ENCODE results near the gene MEF2A.
"Not testable (repeated sequence)": the region's sequence is repeated elsewhere in the genome, so short reads cannot be mapped to it uniquely, and the experiment has no call there.

The MEF2A gene

DNA sequence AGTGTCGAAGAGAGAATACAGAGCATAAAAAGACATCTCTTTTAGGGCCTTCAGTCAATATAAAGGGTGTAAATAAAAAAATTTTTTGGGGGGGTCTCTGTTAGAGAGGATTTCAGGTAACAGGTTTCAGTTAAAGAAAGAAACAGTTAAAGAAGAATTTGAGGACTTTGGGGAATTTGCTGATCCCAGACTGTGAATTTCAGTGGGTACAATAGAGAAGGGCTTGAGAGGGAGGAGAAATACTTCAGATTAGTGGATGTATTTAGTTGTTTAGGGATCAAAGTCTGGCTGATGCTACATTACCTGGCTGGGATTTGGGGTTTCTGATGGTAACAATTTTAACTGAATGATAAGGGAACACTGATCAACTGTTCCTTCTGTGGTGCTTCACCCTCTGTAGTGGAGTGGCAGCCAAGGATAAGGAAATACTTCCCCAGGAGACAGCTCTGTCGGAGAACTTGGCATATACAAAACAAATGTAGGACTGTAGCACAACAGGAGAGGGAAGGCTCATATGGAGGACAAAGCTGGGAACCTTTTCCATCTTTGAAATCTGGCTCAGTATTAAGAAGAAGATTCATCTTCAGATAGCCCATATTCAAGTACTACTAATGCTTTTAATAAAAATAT is 79.2 kb downstream of the MEF2A start:
- DNase-seq (ENCODE audit: low read depth in 1 of 2, low spot score in 1 of 2): no peak

DNA sequence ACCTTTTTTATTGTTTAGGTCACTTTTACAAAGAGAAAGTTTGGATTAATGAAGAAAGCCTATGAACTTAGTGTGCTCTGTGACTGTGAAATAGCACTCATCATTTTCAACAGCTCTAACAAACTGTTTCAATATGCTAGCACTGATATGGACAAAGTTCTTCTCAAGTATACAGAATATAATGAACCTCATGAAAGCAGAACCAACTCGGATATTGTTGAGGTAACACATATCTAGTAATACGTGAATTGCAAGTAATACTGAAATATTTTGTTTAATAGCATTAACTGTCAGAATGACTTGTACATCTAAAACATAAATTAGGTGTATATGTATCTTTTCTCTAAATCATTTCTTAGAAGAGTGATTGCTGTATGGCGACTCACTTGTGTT is 79.8 kb downstream of the MEF2A start:
- DNase-seq (ENCODE audit: low read depth in 1 of 2, low spot score in 1 of 2): no peak

DNA sequence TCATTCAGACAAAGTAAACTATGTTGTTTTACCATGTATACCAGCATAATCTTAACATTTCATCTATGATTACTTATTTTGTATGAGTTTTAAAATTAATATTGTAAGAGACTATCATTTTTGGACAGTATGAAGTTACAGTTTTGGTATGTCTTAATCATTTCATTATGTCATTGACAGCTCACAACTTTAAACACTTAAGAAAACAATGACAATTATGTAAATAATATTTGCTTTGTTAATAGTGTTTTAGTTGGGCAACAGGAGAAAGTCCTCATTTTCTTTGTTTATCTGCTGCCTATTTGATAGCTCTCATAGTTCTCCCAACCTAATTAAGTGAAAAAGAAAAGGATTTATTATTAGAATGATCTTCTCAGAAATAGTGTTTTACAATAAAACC is 80.2 kb downstream of the MEF2A start:
- DNase-seq (ENCODE audit: low read depth in 1 of 2, low spot score in 1 of 2): no peak

DNA sequence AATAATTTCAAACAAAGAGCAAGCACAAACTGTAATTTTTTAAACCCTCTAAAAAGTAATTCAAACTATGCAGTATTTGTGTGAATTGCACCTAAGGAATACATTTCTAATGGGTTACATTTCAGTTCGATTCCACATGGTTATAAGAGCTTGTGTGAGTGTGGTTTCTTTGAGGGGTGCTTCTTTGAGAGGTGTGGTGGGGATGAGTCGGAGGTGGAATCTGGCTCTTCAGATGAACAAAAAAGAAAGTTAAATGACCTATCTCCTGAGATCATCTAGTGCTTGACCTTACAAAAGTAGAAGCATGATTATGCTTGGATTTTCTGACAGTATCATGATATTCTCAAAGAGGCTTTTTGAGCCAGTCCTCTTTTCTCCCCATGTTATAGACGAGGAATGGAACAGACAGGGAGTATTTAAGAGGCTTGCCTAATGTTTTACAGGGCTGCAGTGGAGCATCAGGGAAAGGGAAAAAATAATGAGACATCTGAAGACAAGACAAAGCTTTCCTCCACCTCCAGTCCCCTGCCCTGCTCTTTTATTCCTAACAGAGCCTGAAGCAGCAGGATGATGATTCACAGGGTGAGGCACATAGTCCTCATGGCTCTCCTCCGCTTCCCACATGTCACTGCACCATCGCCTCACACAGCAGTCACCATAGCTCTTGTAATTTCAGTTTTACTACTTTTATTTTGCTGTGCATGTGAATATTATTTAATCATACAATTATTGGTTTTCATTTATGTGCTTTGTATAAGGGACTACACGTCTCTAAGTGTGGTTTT is 85.4 kb downstream of the MEF2A start:
- DNase-seq (ENCODE audit: low read depth in 1 of 2, low spot score in 1 of 2): no peak

DNA sequence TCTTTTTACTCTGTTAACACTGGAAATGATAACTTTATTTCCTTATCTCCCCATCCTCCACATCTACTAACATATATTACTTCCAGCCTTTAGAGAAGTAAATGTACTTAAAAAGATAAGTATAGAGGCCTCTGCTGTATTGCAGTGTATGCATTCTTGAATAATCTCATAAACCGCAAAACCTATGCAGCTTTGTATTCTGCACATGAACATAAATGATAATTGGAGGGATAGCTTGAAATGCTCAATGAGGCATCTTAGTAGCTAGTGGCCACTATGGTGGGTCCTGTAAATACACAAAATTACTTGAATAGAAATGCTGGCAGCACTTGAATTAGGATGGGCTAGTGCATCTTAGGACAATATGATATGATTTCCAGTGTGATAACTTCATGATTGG is 90.4 kb downstream of the MEF2A start:
- DNase-seq (ENCODE audit: low read depth in 1 of 2, low spot score in 1 of 2): no peak

DNA sequence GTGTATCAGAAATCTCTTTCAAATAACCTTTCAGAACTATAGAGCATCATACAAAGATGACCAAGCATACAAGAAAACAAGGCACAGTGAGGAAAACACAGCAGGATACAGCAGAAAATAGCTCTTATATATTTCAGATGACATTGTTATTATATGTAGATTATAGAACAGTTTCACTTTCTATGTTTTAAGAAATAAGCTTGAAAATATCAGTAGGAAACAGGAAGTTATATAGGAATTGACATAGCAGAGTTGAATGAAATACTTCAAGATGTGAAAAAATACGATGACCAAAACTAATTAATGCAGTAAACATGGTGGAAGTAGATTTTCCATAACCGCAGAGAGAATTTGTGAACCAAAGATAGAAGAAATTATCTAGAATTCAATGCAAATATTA is 92.2 kb downstream of the MEF2A start:
- DNase-seq (ENCODE audit: low read depth in 1 of 2, low spot score in 1 of 2): no peak

DNA sequence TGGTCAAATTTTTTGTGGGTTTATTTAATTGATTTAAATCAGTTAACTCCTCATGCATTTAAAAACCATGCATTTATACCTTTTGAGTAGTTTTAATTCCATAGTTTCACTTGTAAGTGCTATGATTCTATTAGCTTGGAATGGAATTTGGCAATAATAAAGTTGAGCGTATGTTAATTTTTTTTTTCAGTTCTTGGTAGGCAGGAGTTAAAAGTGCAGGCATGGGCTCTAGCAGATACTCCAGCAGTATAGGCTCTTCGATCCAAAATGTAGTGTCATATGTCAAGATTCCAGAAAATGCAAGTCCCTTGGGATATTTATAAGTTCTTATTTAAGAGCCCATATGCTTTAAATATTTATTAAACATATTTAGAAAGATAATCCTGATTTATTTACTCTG is 97.1 kb downstream of the MEF2A start:
- no peak for DNase-seq (ENCODE audit: low read depth in 1 of 2, low spot score in 1 of 2)

DNA sequence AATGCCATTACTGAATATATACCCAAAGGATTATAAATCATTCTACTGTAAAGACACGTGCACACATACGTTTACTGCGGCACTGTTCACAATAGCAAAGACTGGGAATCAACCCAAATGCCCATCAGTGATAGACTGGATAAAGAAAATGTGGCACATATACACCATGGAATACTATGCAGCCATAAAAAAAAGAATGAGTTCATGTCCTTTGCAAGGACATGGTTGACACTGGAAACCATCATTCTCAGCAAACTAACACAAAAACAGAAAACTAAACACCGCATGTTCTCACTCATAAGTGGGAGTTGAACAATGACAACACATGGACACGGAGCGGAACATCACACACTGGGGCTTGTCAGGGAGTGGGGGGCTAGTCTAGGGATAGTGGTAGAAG is 100.3 kb downstream of the MEF2A start:
- not testable (repeated sequence) for DNase-seq (ENCODE audit: low read depth in 1 of 2, low spot score in 1 of 2)

DNA sequence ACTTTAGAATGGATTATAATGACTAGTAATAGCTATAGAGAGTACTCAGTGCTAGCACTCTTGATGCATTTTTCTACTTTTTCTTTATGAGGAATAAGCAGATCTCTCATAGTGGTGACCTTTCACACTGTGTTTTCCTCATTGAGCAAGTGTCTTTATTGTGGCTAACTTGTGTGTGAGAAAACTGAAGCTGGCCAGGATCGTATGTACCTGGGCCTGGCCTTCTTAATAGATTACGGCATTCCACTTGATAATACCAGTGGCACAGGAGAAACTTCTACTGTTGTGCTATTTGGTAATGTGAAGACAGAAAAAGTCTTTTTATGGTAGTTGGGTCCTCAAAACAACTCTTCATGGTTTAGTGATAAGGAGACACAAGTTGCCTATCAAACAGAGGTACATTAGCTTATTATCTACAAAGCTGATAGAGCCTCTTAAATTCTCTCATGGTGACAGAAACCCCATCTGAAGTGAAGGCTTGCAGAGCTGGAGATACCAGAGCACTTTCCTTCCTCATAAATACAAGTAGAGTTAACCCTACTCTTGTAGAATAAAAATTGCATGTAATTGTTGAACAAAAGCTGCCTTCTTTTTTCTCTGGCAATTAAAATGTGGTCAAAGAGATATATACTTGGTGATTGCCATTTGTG is 102.9 kb downstream of the MEF2A start:
- no peak for DNase-seq (ENCODE audit: low read depth in 1 of 2, low spot score in 1 of 2)

DNA sequence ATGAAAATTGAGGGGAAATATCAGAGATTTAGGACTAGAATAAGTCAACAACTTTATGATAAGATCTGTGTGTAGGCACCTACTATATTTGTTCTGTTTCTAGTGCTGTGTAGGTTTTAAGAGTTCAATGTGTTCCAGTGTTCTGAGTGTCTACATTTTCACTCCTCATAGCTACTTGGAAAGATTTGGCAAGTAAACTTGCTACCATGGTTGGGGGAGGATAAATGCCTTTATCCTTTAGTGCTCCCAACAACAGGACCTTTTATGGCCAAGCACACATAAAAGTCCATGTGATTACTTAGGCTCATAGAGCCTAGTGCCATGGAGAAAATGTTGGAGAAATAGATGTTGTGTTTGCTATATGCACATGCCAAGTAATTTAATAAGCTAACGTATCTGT is 103.5 kb downstream of the MEF2A start:
- DNase-seq (ENCODE audit: low read depth in 1 of 2, low spot score in 1 of 2): no peak

DNA sequence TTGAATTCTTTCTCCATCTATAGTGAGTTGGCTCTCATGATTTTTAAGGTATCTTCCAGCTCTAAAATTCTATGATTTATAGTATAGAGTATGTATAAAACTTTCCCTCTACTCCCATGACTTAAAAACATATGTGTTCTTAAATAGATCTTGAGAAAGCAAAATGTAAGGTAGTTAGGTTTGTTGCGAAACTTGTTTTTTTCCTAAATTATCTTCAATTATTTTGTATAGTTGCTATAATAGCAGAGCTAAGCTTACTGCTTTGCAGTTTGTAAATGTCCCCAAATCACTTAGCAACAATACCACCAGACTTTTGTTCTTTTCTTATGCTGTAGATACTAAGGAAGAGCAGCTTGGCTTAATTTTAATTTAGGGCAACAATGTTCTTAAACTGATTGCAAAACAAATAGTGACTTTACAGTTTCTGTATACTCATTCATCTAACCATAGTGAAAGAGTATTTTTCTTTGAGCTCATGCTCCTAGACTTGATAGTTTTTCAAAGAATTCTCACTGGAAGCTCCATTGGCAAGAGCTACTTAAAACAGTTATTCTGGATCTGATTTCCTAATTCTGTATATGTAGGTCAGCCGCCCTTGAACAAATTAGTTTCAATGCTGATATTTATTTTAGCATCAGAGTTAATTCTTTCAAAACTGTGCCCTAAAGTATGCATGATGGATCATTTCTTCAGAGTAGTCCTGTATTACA is 106.3 kb downstream of the MEF2A start:
- DNase-seq (ENCODE audit: low read depth in 1 of 2, low spot score in 1 of 2): no peak

DNA sequence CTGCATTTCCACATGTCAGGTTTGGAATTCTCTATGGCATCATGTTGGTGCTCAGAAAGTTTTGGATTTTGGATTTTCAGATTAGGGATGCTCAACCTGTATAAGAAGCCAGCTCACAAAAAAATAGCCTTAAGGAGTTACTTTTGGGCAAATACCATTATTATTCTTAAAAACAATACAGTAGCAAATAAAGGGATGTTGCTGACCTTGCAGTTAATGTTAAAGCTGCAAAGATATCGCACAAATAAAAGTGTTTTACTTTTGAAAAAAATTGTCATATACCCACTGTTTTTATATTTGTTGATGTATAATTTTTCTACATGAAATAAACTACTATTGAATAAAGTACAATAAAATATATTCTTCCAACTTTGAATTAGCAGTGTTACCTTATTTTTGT is 107.3 kb downstream of the MEF2A start:
- DNase-seq (ENCODE audit: low read depth in 1 of 2, low spot score in 1 of 2): no peak

DNA sequence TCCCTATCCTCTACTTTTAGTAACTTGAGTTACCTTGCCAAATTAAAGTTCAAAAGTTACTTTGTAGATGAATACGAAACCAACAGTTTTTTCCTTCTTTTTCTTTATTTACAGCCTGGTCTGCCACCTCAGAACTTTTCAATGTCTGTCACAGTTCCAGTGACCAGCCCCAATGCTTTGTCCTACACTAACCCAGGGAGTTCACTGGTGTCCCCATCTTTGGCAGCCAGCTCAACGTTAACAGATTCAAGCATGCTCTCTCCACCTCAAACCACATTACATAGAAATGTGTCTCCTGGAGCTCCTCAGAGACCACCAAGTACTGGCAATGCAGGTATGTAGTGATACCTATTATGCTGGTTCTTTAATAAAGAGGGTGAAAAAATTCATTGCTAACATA is 108.5 kb downstream of the MEF2A start:
- no peak for DNase-seq (ENCODE audit: low read depth in 1 of 2, low spot score in 1 of 2)

DNA sequence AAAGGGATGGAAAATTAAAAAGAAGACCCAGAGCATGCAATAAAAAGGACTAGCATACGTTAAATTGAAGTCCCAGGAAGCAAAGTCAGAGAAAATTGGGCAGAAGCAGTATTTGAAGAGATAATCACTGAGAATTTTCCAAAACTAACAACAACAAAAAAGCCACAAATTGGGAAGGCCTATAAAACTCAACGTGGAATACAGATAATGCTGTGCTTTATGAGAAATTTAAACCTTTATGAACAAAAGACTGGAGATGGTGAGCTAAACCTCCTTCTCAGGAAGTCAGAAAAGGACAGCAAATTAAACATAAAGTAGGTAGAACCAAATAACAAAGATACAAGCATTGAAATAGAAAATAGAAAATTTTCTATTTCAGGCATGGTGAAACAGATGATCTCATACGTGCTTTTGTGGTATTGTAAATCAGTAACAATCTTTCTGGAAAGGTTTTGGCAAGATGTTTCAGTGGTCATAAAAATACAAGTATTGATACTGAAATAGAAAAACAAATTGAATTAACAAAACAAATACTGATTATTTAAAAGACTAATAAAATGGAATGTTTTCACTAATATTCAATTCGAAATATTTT is 111.9 kb downstream of the MEF2A start:
- no peak for DNase-seq (ENCODE audit: low read depth in 1 of 2, low spot score in 1 of 2)

DNA sequence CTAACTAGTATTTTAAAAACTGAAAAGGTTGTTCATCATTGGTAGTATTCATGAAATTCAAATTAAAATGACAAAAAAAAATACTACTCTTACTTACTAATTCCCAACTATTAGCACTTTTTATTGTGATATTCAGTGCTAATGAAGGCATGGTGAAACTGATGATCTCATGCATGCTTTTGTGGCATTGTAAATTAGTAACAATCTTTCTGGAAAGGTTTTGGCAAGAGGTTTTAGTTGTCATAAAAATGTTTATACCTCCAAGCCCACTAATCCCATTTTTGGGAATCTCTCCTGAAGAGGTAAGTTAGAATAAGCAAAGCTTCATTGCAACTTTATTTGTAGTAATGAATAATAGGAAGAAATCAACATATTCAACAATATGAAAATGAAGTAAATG is 114.5 kb downstream of the MEF2A start:
- no peak for DNase-seq (ENCODE audit: low read depth in 1 of 2, low spot score in 1 of 2)

DNA sequence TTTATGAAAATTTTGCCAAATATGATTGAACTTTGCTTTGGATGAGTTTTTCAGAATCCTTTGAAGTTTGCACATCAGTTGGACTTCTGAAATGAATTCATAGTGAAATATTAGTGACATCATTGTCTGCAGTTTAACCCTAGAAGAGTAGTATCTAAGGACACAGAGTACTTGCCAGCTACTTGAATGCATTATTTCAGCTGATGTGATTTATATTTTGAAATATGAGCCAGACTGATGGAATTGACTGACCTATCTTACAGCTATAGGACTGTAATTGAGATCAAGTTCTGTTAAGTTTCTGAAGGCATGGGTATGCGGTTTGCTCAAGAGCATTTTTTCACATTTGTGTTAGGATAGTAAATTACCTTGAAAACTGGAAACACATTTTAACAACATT is 116.2 kb downstream of the MEF2A start:
- no peak for DNase-seq (ENCODE audit: low read depth in 1 of 2, low spot score in 1 of 2)

DNA sequence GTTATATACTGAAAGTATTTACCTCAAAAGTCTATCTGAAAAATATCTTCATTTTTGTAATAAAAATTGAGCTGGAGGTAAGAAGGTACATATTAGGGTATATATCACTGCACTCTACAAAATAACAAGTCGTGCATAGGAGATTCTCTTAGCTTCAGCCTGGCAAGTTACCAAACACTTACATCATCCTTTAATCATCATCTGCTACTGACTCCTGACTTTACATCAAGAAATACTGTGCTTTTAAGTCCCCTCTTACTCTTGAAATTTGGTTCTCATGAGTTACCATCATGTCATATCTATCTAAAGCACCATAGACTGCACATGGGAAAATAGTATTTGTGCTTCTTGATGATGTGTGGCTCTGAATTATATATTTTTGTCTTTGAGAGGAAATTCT is 116.7 kb downstream of the MEF2A start:
- DNase-seq (ENCODE audit: low read depth in 1 of 2, low spot score in 1 of 2): no peak

DNA sequence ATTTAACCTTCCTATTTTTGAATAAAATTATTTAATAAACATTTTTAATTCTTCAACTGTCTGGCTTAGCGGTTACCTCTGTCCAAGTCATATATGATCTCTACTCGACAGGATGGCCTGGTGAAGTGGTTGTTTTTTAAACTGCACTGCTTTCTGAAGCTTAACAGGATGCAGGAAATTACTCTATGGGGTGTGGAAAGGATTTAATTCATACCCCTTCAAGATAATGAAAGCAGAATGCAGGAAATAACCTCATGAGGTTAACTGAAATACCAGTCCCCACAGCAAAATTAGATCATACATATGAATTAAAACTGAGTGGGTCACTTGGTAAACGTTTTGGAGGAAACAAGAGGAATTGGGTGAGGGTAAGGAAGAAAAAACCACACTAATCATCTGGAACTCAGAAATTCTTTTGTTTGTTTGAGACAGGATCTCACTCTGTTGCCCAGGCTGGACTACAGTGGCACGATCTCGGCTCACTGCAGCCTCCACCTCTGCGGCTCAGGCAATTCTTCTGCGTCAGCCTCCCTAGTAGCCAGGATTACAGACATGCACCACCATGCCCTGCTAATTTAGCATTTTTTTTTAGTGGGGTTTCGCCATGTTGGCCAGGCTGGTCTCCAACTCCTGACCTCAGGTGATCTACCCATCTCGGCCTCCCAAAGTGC is 117.4 kb downstream of the MEF2A start:
- no peak for DNase-seq (ENCODE audit: low read depth in 1 of 2, low spot score in 1 of 2)

DNA sequence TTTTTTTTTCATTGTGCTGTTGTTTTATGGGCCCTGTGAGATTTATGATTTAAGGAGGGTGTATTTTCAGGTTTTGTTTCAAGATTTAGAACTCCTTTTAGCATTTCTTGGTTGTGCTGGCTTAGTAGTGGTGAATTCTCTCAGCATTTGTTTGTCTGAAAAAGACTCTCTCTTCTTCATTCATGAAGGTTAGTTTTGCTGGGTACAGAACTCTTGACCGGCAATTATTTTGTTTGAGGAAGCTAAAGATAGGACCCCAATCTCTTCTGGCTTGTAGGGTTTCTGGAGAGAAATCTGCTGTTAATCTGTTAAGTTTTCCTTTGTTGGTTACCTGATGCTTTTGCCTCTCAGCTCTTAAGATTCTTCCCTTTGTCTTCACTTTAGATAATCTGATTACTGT is 120.5 kb downstream of the MEF2A start:
- no peak for DNase-seq (ENCODE audit: low read depth in 1 of 2, low spot score in 1 of 2)

DNA sequence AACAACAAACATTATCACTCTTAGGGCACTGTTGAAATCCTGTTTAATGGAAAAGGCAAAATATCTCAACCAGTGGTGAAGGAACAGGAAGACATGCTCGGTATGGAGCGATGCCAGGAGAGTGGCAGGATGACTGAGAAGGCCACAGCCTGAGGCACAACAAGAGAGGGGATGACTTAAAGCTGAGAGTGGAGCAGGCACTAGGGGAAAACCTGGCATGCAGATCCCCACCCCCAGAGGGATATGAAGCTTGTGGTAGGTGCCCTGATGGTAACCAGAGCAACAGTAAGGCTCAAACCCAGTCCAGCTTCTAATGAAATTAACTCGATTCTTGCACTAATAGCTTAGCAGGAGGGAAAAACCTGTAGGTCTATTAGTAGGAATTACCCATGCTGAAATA is 127.0 kb downstream of the MEF2A start:
- DNase-seq (ENCODE audit: low read depth in 1 of 2, low spot score in 1 of 2): no peak

DNA sequence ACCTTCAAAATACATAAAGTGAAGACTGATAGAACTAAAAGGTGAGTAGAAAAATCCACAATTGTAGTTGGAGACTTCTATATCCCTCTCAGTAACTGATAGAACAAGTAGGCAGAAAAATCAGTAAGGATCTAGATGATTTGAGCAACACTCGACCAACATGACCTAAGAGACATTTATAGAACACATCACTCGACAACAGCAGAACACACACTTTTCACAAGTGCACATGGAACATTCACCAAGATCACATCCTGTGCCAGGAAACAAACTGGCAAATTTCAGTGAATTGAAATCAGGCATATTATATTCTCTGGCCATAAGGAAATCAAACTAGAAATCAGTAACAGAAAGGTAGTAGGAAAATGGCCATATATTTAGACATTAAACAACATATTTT is 130.3 kb downstream of the MEF2A start:
- no peak for DNase-seq (ENCODE audit: low read depth in 1 of 2, low spot score in 1 of 2)
